ENCODE data around the gene TIAM2.

- TF ChIP-seq FOXK2 (IDR thresholded peaks at IDR 0.05) (no peak), SP1 (IDR thresholded peaks at IDR 0.05) (no peak), CTBP1 (IDR thresholded peaks at IDR 0.05; ENCODE audit: borderline replicate concordance) (no peak), FOXA1 (IDR thresholded peaks at IDR 0.05) (no peak), BHLHE40 (IDR thresholded peaks at IDR 0.05; ENCODE audit: borderline replicate concordance) (no peak)
These were observed 95.1 kb downstream of the TIAM2 start for GRCh38 chr6:155090166-155090565.

Measured in HEK293T (cell line).